Daoy (cell line): Measurements from ENCODE around the gene SRR. TPM values are rescaled to one million over a fixed set of nuclear protein-coding genes. Genes with fewer than 3 reads are reported as not detected.
"Not testable (repeated sequence)": the region's sequence is repeated elsewhere in the genome, so short reads cannot be mapped to it uniquely, and the experiment has no call there.

ENCODE experiments used
- DNase-seq: peaks from one replicate; pipeline ENCODE4 v3.0.0-alpha.2; 2015; ENCODE audit warnings: low read depth
- total RNA-seq: library from RNA; depleted of rRNA; stranded (reverse); fragments of >200 nt; shearing (Covaris generic); gene quantifications from 2 replicates; pipeline ENCODE4 v1.2.3, GENCODE V29; 2014; rRNA removed

SRR gene, protein sequence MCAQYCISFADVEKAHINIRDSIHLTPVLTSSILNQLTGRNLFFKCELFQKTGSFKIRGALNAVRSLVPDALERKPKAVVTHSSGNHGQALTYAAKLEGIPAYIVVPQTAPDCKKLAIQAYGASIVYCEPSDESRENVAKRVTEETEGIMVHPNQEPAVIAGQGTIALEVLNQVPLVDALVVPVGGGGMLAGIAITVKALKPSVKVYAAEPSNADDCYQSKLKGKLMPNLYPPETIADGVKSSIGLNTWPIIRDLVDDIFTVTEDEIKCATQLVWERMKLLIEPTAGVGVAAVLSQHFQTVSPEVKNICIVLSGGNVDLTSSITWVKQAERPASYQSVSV
- total RNA-seq = 21.4 and 39.2 TPM in 2 replicates

DNA sequence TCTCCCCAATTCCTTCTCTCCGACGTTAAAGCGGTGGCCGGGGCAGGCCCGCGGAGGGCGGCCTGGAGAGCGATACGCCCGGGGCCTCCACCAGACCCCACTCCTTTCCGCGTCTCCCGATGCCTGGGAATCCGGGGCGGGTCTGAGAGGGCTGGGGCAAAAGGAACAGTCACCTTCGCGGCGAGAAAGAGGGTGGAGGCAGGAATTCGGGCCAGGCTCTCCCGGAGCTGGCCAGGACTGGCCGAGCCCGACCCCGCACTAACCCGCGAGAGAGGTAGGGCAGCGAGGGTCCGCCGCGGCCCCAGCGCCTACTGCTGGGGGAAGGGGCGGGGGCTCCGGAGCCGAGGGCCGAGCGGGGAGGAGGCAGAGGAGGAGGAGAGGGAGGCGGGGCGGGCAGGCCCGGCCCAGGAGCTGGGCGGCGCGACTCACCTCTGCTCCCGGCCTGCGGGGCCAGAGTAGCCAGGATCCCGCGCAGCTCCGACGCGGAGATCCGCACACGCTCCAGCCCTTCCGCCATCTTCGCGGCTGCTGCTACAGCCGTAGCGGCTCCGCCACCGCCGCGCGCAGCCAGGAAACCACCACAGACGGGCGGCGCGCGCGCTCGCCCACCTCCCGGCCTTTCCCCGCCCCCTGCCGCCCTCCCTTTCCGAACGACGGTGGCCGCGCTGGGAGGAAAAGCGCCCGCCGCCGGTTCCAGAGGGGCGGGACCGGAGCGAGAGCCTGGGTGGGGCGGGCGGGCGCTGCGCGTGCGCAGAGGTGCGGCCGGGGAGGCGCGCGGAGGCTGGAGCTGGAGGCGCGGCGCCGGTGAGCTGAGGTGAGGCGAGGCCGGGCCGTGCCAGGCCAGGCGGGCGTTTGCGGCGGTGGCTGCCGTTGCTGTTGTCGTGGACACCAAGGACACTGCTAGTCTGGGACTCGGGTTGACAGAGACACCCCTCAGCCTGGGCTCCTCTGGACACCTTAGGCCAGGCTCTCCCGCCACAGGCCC lies at the start of gene SRR, which contains the start of gene SMG6:
SRR (plus strand) TSS at position 747 of the 985 bp plus-strand sequence. CDS start 11,611 bp downstream, outside the sequence.
SMG6 (minus strand) TSS at position 582 of the 985 bp plus-strand sequence; CDS start at position 517, 65 bp downstream.
- DNase-seq = peak; percentile 95

DNA sequence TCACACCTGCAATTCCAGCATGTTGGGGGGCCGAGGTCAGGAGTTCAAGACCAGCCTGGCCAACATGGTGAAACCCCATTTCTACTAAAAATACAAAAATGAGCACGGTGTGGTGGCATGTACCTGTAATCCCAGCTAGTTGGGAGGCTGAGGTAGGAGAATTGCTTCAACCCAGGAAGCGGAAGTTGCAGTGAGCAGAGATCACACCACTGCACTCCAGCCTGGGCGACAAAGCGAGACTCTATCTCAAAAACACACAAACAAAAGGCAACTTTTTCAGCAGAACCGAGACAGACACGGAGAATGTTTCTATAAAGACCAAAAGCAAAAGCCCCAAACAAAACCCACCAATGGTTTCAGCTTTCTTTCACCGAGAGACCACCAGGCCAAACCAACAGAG lies 44.9 kb upstream of the SRR start:
- not testable (repeated sequence) for DNase-seq

DNA sequence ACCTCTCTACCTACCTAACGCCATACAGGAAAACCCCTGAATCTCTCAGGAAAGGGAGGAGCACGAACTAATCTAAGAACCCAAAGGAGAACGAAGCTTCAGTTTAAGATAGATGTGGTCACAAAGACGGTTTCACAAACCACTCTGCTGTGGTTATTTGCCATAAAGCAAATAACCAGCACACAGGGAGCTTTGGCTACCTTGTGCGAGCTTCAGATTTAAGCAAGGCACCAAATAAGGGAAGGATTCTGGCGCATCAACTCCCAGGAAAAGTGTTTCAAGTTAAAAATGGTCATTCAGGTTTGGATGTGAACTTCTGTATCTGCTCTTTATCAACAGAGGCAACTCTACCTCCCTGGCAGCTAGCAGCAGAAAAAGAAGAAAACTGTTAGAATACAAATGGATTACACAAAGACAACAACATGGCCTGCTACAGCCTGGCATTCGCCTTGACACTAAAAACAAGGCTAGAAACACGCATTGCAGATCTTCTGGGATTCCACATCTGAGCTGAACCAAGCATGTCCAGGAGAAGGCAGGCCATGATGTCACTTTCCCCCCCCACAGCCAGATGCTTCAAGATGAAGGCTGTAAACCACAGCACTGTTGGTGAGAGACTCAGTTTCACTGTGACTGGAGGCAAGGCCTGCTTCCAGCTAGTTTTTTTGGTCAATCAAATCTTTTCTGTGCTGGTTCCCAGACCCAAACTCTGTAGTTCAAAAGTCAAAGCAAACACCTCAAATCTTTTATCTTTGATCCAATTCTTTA lies 43.8 kb upstream of the SRR start:
- DNase-seq = no peak

DNA sequence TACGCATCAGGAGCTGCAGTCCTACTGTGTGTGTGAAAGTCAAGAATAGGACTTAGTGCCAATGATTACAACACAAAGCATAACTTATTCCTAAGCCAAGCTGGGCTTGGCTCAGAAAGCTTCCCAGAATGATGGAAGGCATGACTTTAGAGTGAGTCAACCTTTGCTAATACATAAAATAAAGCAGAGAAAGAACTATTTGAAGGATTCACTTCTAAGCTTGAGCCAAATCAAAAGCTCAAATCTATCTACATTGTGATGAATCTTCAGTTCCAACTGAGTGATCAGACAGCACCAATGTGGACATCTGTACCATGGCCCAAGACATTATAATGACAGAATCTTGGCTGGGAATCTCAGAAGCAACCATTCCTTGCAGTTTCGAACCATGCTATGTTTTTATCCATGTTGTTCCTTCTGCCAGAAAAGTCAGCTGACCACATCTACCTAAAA lies 41.6 kb upstream of the SRR start:
- DNase-seq = peak; percentile 30

DNA sequence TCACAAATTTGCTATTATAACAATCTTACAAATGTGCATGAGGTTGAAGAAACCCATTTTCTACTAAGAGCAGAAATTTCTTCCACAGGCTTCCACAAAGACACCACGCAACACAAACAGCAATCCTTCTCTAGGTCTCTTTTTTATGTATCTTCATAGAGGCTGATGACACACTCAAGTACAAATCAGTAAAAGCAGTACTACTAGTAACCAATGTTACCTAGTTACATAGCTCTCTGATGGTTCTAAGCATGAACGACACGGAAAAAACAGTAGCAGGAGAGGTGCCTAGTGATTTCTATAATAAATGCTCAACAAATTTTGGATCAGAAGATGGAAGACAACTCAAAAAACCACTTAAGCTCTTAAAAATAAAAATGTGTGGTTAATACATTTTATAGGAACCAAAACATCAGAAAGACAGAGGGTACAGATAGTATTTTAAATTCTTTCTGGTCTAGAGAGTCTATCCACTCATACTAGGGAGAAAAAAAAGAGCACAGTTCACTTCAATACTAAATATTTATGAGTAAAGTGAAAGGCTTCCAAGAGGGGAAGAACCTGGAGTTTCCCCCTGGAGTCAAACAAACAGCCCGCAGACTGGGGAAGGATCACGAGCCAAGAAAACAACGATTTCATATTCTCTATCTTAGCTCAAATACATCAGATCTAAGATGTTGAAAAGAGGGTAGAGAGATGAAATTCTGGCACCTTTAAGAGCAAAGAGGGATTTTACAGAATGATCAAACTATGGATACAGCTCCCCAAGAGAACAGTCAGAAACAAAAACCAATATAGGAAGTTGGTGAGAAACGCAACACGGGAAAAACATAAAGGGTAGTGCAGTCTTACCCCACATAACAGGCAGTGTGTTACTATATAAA lies 40.3 kb upstream of the SRR start:
- no peak for DNase-seq

DNA sequence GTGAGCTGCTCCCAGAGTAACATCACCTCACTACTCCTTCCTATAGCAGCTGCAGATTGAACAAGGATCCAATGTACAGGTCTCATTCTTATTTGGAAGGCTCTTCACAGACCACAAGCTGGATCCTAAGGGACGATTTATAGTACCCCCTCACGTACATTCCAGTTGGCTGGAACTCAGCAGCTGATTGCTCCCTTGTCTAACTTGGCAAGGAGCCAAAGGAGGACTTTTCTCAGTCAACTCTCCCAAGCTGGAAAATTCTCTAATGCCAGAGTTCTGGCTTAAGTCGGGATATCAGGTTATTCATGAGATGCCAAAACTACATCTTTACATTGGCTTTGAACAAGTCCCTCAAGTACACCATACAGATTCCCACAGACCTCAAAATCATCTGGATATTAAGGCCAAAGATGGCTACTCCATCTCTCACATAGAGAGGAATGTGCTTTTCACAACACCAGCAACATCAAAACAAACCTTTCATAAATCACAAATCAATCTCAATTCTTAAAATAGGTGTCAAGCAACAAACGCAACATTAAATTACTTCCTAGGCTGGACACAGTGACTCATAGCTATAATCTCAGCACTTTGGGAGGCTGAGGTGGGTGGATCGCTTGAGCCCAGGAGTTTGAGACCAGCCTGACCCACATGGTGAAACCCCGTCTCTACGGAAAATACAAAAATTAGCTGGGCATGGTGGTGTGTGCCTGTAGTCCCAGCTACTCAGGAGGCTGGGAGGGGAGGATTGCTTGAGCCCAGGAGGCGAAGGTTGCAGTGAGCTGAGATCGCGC lies 39.5 kb upstream of the SRR start:
- DNase-seq = peak; percentile 23

DNA sequence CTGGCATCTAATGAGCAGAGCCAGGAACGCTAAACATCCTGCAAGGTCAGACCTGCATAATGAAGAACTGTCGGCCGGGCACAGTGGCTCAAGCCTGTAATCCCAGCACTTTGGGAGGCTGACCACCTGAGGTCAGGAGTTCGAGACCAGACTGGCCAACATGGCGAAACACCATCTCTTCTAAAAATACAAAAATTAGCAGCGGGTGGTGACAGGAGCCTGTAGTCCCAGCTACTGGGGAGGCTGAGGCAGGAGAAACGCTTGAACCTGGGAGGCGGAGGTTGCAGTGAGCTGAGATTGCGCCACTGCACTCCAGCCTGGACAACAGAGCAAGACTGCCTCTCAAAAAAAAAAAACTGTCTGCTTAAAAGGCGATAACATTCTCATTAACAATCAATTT lies 38.6 kb upstream of the SRR start:
- DNase-seq = not testable (repeated sequence)

DNA sequence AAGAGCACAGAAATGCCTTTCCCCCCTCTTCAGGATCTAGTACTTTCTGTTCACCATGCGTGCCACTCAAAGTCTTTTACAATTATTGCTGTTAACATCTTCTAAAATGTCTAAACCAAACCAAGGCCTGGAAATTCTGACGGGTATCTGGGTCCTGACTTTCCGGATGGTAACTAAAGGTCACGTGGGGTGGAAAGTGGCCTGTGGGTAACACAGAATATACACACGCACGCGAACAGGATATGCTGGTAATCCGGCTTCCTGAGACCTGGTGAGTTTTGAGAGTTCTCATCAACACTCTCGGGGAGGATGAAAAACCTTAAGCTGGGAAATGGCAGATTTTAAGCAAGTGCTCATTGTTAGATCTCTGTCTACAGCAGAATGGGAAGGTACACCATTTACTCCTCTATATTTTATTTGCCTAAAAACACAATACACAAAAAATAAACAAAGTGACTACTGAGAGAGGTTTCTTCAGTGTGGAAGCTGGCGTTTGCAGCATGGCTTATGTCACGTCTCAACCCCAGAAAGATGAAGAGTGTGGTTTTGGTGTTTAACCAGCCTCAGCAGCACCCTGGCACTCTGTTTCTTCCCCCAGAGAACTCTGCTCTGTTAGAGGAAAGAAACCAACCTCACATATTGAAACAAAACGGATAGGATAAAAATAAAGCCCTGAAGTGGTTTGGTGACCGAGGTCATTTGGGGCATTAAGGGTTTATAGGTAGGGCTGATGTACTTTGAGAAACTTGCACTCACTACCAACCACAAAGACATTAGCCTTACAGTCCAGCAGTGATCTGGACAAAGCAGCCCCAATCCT lies 37.5 kb upstream of the SRR start:
- no peak for DNase-seq

DNA sequence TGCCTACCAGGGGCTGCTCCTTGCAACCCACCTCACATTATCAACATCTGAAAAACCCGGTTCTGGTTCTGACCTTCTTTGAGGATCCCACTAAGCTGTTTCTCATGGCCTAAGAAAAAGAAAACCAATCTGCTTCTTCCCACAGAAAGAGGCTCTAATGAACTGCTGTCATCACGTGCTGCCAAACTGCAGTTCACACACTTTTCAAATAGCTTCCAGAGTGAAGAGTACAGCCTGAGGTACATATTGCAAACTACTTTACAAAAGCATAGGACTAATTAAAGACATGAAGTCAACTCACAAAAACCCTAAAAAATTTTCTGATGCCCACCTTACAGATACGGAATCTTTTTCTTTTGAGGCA lies 36.9 kb upstream of the SRR start:
- no peak for DNase-seq

DNA sequence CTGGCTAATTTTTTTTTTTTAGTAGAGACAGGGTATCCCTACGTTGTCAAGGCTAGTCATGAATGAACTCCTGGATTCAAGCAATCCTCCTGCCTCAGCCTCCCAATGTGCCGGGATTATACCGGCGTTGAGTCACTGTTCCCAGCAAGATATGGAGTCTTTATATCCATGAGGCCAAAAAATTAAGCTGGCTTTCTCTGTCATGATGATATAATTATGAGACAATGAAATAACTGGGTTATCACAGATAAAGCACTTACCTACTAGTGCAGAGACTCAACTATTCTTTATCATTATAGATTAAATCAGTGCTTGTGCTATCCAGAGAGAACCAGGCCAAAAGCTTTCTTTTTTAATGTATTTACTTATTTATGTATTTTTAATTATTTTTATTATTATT lies 36.4 kb upstream of the SRR start:
- no peak for DNase-seq

DNA sequence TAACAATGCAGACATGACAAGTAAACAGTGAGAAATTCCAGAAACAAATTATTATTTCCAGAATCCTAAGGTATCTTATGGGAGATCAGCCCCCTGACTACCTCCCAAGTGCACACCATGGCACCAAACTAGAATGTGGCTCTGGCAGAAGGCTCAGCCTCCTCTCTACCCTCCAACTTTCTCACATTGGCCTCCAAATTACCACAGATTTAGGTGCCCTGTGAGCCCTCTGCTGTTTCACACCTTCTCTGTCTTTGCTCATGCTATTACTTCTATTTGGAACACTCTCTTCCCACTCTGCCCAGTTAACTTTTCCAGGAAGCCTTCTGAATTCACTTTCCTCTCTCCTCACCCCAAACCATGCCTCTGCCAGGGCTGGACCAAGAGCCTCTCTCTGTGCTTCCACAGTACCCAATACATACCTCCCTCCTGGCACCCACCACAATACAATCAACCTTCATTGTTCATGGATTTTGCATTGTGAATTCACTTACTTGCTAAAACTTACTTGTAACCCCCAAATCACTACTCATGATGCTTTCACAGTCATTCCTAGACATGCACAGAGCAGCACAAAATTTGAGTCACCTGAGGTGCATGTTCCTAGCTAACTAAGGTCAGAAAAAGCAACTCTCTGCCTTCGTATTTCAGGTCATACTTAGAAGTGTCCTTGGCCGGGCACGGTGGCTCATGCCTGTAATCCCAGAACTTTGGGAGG lies 31.6 kb upstream of the SRR start:
- DNase-seq = no peak

DNA sequence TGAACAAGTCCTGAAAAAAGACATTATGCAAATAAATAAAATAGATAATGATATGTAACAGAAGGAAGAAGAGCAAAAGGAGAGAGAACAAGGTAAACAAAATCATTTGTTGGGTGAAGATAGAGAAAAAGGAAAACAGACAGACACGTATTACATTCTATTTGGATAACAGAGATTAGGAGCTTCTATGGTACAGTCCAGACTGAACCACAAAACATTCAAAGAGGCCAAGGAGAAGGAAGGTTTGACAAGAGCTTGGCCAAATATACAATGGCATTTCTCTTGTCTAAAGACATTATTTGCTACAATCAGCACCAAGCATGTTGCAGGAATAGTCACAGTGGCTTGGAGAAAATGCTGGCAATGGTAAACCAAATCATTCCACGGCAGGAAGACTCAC lies 29.3 kb upstream of the SRR start:
- no peak for DNase-seq

DNA sequence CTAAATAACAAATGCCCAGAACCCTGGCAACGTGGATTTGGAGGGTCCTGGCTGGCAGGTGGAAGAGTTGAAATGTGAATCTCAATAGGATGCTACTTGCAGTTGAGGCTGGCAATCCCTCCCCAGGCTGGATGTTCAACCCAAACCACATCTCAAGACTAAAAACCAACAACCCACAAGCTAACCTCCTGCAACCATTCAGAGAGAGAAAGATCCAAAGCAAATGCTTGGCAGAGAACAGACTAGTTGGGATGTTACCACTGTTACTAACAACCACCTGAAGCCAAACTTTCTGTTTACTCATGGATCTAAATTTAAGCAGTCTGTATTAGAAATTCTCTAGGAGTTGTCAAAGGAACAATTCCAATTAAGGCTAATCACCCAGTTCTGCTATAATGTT lies 28.0 kb upstream of the SRR start:
- no peak for DNase-seq

DNA sequence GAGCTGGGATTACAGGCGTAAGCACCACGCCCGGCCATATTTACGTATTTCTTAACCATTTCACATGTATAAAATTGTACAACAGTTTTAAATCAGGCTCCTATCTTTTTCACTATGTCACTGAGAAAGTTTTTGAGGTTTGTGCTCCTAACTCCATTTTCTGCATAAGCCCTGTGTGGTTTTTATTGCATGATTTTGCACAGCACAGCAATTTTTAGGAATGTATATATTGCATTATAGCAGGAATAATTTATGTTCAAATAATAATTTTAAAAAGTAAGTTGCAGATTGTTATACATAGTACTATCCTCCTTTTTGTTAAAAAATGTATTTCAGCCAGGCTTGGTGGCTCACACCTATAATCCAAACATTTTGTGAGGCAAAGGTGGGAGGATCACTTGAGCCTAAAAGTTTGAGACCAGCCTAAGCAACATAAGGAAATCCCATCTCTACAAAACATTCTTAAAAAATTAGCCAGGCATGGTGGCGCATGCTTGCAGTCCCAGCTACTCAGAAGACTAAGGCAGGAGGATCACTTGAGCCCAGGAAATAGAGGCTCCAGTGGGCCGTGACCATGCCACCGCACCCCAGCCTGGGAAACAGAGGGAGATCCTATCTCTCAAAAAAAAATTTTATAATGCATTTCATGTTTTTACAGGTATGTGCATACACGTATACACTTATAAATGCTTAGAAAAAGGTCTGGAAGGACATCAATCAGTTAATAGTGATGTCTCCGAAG lies 26.1 kb upstream of the SRR start:
- no peak for DNase-seq

DNA sequence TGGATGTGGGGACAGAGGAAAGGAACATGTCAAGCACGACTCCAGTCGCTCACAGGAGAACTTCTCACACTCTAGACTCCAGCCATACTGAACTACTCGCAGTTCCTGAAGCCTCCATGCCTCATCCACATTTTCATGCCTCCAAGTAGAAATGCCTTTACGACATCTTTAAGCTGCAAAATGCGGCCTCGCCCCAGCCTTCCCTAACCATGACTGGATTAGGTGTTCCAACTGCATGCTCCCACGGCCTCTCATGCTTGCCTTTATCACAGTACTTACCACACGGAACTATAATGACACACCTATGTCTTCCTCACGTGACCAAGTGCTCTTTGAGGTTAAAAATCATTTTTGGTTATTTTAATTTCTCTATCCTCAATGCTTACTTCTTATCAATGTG lies 24.0 kb upstream of the SRR start:
- no peak for DNase-seq

DNA sequence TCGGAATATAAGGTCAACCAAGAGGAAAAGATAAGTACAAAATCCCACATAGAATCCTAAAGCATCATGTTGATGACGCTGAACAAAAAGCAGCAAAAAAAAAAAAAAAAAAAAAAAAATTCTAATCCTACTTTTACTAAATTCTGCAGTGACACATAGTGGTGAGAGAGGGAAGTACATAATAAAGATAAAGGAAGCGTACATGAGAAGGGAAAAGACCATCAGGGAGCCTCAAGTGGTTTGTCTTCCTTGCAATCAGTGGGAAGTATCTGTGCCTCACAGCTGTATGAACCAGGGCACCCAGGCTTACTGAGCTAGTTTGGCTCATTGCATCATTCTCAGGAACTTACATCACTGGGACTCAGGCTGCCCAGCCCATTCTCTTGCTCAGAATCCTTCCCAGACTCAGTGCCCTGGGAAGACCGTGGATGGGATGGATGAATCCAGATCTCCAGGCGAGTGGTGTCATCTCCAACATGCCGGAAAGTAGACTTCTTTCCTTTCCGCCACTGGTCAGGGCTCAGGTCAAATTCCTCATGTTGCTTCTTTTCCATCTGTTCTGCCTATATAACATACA lies 21.4 kb upstream of the SRR start:
- DNase-seq = peak; percentile 55

DNA sequence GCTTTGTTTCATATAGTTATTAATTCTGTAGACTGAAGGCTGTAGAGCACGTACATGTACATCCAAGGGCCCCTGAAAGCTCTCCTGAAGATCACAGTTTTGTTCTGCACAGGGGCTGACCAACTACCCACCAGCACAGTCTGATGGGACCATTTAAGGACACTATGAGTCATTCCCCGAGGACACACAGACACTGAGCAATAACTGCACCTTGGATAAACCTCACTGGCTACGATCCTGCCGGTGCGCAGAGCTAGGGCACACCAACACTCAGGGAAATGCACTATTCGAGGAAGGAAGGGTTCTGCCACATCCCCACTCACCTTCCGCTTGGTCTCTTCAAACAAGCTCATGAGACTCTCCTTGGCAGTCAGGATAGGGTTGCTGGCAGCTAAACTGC lies 20.4 kb upstream of the SRR start:
- DNase-seq = no peak
